ENCODE measurements around the gene STAB1.

STAB1 gene

DNA sequence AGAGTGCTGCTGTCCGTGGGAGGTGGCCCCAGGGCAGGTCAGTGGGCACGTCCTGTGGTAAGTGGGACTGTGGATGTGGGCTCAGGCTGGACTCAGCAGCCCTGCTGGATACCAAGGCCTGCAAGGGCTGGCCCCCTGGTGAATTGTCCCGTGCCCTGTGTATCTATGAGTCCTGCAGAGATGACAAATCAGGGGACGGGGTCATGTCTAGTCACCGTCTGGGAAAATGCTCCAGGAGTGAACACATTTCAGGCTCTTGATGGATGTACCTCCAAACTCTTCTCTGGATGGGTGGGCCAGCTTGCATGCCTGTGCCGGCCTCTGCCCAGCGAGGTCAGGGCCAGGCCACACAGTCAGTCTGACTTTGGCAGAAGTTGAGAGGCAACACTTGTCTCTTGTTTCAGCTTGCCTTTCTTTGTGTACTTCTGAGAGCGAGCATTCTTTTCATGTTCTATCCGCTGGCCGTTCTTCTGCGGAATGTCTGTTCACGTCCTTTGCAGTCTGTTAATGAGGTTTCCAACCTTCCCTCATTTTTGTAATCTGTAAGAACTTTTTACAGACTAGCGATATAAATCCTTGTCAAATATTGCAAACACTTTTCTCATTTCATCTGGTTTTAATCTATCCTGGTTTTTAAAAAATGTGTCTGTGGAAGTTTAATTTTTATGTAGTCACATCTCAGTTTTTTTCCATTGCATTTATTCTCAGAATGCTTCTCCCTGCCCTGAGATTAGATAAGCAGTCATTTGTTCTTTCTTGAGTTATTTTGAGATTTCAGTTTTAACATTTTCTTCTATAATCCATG, 11.4 kb upstream of the STAB1 start:
- DNase-seq (ENCODE audit: low read depth, low spot score), result no peak

DNA sequence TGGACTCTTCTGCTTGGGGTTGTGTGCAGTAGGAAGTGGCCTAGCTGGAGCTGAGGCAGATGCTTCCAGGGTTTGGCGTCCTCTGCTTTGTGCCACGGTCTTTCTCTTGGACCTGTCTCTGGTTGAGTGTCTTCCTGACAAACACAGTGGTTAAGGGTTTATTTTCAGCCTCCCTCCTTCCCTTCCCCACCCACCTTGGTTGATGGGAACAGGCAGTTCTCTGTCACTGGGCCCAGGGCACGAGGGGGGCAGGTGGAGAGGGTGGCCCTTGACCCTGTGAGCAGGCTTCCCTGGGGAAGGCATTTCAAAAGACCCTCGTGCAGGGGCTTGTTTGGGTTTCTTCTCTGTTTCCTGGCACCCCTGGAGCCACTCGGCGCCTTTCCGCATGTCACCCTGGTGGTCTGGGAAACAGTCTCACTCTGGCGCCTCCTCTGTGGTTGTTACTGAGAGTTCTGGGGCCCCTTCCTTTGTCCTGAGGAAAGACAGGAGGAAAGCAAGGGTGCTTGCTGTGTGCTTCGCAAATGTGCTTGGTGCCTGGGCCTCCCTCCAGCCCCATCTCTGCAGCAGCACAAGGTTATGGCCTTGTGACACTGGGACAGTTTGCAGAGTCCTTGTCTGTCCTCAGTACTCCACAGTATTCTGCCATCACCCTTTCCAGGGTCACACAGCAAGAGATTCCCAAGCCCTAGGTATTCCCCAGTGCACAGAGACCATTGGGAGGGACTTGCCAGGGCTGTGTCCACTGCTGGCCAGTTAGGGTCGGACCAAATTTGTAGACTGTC, 10.3 kb upstream of the STAB1 start:
- no peak for DNase-seq (ENCODE audit: low read depth, low spot score)

DNA sequence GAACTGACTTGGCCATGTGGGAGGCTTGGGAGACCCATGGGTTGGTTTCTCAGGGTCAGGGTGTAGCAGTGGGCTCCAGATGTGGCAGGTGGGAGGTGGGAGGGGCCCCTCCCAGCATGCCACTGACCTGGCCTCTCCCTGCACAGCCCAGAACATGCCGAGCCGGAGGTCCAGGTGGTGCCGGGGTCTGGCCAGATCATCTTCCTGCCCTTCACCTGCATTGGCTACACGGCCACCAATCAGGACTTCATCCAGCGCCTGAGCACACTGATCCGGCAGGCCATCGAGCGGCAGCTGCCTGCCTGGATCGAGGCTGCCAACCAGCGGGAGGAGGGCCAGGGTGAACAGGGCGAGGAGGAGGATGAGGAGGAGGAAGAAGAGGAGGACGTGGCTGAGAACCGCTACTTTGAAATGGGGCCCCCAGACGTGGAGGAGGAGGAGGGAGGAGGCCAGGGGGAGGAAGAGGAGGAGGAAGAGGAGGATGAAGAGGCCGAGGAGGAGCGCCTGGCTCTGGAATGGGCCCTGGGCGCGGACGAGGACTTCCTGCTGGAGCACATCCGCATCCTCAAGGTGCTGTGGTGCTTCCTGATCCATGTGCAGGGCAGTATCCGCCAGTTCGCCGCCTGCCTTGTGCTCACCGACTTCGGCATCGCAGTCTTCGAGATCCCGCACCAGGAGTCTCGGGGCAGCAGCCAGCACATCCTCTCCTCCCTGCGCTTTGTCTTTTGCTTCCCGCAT, 7.9 kb upstream of the STAB1 start:
- no peak for DNase-seq (ENCODE audit: low read depth, low spot score)

DNA sequence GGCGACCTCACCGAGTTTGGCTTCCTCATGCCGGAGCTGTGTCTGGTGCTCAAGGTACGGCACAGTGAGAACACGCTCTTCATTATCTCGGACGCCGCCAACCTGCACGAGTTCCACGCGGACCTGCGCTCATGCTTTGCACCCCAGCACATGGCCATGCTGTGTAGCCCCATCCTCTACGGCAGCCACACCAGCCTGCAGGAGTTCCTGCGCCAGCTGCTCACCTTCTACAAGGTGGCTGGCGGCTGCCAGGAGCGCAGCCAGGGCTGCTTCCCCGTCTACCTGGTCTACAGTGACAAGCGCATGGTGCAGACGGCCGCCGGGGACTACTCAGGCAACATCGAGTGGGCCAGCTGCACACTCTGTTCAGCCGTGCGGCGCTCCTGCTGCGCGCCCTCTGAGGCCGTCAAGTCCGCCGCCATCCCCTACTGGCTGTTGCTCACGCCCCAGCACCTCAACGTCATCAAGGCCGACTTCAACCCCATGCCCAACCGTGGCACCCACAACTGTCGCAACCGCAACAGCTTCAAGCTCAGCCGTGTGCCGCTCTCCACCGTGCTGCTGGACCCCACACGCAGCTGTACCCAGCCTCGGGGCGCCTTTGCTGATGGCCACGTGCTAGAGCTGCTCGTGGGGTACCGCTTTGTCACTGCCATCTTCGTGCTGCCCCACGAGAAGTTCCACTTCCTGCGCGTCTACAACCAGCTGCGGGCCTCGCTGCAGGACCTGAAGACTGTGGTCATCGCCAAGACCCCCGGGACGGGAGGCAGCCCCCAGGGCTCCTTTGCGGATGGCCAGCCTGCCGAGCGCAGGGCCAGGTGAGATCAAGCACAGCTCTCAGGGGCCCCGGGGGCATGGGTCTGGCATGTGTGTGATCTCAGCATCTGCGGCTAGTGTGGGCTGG, 7.1 kb upstream of the STAB1 start:
- DNase-seq (ENCODE audit: low read depth, low spot score), result no peak

GRCh38 chr3:52488746-52489145, 6.4 kb upstream of the STAB1 start:
- no peak for DNase-seq (ENCODE audit: low read depth, low spot score)

DNA sequence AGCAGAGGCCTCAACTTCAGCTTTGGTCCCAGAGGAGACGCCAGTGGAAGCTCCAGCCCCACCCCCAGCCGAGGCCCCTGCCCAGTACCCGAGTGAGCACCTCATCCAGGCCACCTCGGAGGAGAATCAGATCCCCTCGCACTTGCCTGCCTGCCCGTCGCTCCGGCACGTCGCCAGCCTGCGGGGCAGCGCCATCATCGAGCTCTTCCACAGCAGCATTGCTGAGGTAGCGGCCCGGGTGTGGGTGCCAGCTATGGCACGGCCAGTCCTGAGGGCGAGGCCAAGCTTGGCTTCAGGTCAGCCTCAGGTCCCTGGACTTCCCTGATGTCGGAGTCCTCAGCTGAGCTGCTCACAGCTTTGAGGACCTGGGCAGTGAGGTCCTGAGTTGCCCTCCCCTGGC, 5.7 kb upstream of the STAB1 start:
- no peak for DNase-seq (ENCODE audit: low read depth, low spot score)

DNA sequence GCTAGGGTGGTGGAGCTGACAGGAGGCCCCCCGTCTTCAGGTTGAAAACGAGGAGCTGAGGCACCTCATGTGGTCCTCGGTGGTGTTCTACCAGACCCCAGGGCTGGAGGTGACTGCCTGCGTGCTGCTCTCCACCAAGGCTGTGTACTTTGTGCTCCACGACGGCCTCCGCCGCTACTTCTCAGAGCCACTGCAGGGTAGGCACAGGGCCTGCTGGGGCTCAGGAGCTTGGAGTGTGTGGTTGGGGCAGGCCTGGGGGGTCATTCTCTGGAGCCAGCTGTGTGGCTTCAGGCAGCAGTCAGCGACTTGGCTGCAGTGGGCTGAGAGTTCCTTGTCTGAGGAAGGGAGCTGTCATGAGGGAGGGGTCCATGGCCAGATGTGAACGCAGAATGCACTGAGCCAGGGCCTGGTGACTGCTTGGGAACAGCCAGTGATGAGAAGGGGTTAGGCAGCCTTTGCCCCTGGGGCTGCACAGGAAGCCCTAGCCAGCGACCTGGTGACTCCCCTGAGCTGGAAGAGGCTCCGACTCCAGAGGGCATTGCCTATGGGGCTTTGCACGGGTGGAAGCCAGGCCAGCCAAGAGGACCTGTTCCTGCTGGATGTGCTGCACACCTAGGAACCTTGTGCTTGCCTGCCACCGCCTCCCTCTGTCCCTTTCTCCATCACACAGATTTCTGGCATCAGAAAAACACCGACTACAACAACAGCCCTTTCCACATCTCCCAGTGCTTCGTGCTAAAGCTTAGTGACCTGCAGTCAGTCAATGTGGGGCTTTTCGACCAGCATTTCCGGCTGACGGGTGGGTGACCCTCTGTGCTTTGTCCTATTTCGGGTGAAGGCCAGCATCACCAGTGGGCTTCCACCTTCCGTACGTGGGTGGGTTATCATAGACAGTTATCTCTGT, 4.9 kb upstream of the STAB1 start:
- no peak for DNase-seq (ENCODE audit: low read depth, low spot score)

GRCh38 chr3:52490939-52491526, 4.1 kb upstream of the STAB1 start:
- no peak for DNase-seq (ENCODE audit: low read depth, low spot score)

- DNase-seq (ENCODE audit: low read depth, low spot score), result no peak
These were observed 3.1 kb upstream of the STAB1 start for GRCh38 chr3:52492059-52492458.

- no peak for DNase-seq (ENCODE audit: low read depth, low spot score)
These were observed 1.7 kb upstream of the STAB1 start for GRCh38 chr3:52493232-52494017.

DNA sequence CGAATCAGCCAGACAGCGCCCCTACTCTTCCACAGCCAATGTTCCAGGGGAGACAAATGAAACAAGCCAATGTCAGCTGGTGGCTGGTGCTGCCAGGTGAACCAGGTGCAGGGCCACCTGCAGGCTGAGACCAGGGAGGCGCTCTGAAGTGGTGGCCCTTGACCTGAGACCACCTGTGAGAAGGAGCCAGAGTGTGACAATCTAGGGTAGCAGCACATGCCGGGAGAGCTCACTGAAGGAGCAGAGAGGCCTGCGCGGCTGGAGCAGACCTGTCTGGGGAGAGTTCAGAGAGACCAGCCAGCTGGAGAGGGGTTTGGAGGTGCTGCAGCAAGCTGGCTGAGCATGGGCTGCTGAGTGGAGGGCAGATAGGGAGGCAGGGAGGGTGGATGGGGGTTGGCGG, 693 bp upstream of the STAB1 start:
- no peak for DNase-seq (ENCODE audit: low read depth, low spot score)

DNA sequence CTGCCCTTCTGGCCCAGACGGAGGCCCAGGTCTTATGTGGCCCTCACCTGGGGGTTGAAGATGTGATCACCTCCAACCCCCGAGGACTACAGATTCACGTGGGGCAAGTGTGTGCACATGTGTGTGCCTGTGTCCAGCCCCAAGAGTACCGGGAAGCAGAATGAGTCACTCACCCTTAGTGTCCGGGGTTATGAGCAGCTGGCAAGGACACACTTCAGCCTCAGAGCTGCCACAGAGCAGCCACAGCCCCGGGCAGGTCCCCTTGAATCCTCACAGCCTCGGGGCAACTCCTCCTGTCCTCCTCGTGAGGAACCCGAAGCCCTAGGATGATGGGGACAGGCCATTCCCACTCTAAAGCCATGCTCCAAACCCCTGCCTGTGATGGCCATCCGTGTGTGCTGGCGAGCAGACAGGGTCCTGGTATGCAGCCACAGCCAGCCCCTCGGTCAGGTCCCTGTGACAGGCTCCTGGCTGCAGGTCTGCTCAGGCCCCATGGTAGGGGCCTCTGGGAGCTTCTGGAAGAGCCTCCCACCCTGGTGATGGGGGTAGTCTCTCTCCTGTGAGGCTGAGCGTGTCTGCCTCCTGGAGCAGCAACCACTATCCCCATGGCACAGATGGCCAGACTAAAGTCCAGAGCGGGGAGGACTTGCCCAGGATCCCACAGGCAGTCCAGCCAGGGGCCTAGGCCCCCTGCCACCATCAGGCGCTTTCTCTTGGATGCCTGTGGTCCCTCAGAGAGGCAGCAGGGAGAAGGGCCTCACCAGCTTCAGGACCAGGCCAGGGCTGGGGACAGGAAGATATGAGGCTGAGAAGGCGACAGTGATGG, 852 bp downstream of the STAB1 start:
- DNase-seq (ENCODE audit: low read depth, low spot score), result no peak

DNA sequence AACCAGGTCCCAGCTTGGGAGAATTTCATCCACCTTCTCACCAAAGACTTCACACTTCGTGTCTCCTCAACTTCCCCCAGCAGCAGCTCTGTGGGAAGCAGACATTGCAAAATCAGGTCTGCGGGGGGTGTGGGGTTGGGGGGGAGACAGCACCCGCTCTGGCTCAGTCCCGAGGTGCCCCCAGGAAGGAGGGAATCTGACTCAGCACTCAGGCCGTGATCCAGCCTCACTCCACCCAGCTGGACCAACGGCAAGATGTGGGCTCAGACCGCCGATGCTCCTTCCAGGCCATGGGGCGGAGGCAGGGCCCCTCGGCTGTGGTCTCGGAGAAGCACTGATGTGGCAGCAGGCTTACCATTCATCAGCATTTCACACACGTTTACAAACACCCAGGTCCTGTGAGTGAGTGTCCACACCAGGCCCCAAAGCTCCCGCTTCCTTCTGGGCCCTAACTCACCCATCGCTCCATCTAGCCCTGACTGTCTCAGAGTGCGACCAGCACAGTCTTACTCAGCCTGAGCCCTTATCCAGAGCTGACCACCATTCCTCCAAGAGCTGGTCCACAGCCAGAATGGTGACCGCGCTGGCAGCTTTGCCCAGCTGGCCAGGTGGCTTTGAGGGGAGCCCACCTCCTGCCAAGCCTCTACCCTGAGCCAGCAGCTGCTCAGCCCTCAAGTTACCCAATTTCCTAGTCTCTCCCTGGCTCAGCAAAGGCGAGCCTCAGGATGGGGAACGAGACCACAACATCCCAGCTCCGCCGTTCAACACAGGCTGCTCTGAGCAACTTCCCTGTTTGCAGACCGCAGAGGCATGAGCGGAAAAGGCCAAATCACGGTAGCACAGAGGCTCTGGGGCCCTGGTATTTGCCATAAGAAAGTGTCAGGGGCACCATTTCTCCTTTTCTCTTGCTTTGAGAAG, 3.3 kb downstream of the STAB1 start:
- no peak for DNase-seq (ENCODE audit: low read depth, low spot score)

GRCh38 chr3:52501046-52501445, 5.9 kb downstream of the STAB1 start:
- no peak for DNase-seq (ENCODE audit: low read depth, low spot score)

GRCh38 chr3:52502001-52502400, 6.9 kb downstream of the STAB1 start:
- no peak for DNase-seq (ENCODE audit: low read depth, low spot score)

DNA sequence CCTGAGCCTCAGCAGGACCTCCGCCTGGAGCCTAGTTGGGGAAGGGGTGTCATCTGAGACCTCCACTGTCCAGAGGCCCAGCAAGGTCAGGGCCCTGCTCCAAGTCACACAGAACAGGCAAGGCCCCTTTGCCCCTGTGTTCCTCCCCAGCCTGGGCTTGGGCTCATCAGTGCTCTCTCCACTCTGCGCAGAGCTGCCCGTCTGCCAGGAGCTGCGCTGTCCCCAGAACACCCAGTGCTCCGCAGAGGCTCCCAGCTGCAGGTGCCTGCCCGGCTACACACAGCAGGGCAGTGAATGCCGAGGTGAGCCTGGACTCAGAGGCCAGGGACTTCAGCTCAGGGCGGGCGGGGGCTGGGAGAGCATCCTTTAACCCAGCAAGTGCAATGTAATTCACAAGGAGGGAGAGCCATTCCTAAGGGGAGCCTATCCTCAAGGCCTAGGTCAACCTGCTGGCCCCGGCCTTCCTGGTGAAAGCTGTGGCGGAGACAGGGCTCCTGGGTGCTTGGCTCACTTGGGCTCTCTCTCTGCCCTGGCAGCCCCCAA, 7.7 kb downstream of the STAB1 start:
- DNase-seq (ENCODE audit: low read depth, low spot score), result no peak

All from brain pericyte (primary cell).